CD4-positive, alpha-beta T cell treated with Interleukin-17A for 1 hour (primary cell): ENCODE data around the gene CSH2.

Experiments
- DNase-seq: peaks from one replicate; pipeline ENCODE4 v3.0.0-alpha.2; 2020

CSH2 gene

DNA sequence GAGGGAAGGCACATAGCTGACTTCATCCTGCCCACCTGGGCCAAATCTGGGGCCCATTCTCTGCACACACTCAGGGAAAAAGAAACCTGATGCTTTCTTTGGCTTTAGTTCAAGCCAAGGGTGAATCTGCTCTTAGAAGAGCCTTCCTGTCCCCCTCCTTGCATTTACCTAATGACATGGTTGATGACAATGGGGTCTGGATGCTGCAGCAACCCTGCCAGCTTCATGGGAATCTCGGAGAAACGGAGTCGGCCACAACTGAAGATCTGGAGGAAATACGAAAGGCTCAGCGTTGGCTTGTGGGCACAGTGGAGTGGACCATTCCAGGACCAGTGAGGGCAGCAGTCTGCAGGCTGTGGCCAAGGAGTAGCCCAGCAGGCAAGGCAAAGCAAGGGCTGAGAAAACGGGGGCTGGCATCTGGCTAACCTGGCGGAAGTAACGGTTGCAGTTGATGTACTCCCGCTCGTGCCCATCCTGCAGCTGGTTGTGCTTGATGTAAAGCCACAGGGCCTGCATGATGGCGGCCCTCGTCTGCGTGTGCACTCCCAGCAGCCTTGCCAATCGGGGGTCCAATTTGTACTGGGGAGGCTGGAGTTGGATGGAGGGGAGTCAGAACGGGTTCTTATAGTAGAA is 39.6 kb downstream of the CSH2 start:
- DNase-seq = no peak

DNA sequence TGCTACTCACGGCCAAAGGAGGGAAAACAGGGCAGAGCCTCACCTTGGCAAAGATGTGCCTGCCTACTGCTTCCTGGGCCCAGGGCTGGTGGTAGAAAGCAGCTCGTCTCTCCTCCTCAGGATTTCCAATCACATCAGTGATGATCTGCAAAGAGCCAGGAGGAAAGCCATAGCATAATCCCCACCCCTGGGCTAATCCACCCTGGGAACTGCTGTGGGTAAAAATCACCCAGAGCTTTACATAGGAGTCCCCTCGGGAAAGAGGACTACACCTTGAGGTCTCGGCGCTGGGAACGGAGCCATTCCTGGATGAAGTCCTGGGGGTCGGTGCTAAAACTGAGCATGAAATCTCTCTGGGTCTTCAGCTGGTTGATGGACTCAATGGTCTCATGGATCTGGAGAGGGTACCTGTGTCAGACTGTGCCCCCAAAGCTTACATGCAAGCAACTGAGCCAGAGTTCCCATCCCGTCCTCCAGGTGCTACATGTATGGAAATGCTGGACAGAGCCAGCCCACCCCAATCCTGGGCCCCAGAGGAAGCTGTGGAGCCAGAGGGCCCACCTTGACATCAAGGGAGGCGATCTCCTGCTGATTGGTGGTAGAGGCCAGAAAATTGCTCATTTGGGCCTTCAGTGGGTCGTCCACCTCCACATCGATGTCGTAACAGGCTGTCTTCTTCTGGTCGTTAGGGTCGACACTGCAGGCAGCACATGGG is 40.3 kb downstream of the CSH2 start:
- DNase-seq = no peak

DNA sequence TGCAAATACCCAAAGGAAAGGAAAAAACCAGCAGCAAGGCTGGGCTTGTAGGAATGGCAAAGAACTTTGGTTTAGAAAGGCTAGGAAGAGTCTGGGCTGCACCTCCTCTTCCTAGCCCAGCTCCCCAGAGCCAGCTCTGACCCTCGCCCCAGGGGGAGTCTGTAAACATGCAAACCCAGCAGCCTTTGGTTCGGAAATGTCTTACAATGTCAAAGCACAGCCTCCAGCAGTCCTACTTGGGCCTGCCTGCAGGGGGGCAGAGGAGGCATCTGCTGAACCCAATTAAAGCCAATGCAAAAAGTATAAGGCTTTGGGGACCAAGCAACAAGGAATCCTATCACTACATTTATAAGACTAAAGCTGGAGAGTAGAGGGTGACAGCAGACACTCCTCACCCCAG is 41.0 kb downstream of the CSH2 start:
- DNase-seq = no peak

DNA sequence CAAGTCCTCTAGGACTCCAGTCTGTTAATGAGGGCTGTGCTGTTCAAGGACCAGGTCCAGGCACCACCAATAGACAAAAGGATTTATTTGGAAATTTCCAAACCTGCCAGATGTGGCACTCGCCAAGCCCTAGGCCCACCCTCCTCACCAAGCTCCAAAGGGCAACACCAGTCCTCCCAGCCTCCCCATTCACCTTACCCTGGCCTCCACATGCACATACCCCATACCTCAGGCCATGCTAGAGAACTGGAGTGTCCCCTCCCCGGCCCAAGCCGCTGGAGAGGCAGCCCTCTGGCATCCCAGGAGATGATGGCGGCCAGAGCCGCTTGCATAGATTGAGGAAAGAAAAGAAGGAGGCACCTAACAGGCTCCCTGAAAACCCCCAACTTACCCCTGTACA is 41.5 kb downstream of the CSH2 start:
- no peak for DNase-seq

DNA sequence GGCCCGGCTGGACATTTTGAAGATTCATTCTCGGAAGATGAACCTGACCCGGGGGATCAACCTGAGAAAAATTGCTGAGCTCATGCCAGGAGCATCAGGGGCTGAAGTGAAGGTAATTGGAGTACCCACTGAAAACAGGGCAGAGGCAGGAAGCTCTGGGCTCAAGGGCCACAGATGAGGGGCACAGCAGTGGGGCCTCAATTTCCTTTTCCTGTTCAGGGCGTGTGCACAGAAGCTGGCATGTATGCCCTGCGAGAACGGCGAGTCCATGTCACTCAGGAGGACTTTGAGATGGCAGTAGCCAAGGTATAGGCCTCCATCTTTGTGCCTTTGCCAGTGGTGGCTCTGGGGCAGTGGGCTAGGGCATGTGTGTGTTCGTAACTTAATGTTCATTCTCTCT is 42.0 kb downstream of the CSH2 start:
- no peak for DNase-seq

DNA sequence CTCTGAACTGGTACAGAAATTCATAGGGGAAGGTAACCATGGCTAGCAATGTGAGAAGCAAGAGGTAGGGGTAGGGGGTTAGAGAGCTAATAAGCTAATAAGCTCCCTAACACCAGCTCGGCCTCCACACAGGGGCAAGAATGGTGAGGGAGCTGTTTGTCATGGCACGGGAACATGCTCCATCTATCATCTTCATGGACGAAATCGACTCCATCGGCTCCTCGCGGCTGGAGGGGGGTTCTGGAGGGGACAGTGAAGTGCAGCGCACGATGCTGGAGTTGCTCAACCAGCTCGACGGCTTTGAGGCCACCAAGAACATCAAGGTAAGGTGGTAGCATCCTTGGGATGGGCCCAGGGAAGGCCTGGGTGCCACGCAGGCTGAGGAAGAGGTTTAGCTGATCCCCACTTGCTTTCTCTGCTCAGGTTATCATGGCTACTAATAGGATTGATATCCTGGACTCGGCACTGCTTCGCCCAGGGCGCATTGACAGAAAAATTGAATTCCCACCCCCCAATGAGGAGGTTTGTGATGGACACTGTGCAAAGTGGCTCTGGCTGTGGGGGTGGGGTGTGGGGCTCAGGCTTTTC is 42.5 kb downstream of the CSH2 start:
- DNase-seq = no peak

DNA sequence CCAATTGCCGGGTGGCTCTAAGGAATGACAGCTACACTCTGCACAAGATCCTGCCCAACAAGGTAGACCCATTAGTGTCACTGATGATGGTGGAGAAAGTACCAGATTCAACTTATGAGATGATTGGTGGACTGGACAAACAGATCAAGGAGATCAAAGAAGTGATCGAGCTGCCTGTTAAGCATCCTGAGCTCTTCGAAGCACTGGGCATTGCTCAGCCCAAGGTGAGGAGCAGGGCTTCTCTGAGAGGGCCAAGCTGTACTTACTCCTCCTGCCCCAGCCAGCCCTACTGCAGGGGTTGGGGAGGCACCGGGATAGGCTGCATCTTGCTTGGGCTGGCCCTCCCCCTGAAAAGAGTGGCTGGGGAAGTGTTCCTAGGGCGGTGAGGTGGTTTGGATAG is 43.2 kb downstream of the CSH2 start:
- no peak for DNase-seq

DNA sequence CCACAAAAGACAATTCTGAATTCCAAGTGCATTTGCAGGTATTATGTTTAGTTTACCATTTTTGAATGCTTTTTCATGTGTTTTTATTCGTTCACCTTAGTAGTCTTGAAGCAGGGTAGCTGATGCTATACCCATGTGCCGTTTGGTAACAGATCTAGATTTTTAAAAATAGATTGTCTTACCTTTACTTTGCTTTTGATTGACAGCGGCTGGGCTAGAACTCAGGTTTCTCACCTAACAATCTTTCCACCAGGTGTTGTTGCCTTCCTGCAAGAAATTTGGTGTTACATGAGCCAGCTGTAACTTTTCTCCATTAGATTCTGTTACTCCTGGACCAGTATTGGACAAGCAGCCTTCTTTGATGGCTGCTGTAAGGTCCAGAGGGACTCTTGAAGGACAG is 44.5 kb downstream of the CSH2 start:
- DNase-seq = no peak

DNA sequence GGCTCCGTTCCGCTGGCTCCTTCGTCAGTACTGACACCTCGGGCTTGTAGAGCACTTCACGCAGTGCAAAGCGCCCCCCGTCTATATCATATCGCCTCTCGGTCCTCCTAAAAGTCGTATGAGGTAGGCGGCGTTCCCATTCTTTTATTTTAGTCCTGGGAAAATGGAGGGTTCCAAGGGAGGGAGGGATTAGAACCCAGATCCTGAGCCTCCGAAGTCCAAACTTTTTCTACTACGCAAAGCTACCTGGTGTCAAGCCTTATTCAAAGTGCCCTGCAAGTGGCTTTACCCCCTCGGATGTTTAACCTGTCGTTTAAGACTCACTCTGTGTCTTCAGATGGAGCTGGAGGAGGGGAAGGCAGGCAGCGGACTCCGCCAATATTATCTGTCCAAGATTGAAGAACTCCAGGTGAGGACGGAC is 45.7 kb downstream of the CSH2 start:
- DNase-seq = no peak

DNA sequence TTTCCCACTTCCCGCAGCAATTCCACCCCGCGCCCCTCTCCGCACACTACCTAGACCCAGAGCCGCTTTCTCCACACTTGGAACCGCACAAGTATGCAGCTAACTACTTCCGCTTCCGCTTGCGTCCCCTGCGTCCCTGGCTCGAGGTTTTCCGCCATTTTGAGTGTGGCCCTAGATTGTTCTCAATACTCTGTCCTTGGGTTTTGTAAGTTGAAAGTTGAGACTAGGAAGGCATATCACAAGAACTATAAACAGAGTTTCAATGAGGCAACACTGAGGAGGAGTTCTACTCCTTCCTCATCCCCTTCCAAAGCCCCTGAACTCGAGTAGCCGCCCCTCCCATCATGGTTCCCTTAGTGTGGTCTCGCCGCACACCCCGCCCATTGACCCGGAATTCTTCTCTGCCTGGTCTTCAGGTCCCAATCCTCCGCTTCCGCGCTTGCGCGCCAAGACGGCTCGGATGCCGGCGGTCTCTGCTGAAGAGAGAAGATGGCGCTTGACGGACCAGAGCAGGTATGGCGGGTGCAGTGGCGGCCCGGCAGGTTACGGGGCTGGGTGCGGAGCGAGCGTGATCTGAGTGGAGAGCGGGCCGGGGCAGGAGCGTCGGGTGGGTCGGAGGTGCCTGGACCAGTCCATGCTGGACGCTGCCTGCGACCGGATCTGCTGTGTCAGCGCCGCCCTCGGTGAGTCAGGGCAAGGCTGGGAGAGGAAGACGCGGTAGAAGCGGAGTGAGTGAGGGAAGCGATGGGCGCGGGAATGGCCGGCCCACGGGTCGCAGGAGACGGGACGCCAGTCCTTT is 46.3 kb downstream of the CSH2 start, which contains the start of the genes FTSJ3 and PSMC5:
FTSJ3 (minus strand) TSS at position 662 of the 799 bp plus-strand sequence. CDS start 761 bp downstream, outside the sequence.
PSMC5 (plus strand) TSS at position 430 of the 799 bp plus-strand sequence; CDS start at position 490, 60 bp downstream.
- peak; percentile 96 for DNase-seq

DNA sequence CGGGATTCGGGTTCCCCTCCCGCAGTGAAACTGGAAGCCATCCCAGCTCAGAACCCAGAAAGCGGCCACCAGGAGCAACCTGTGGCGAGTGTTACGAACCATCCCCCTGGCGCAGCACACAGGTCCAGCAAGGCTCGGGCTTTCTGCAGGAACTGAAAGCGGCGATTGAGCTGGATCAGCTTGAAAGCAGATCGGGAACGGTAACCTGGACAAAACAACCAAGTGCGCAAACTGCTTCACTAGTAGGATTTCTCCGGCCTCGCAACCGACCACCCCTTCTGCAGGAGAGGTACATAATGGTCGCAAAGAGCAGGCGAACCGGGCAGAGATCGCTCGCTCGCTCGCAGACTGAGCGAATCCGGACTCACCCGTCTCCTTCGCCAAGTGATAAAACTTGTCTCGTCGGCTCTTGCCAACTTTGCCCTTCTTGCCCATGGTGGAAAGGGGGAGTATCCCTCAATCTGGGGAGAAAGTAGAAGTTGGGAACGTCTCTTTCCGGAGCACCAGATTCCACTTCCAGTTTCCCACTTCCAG is 46.9 kb downstream of the CSH2 start:
- no peak for DNase-seq

DNA sequence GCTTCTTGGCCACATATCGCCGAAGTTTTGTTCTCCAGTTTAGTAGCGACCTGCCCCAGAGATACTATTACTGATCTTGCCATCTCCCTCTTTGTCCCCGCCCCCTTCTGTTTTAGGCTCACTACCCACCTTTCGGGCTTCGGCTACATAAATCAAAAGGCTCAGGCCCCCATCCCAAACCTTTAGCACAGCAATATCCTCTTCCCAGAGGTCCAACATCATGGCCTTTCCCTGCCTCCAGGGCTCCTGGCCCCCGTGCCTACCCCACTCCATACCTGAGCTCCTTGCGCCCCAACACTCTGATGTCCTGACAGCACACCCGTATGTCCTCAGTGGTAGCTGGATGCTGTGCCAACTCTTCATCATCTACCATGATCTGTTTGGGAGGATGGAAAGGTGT is 49.1 kb downstream of the CSH2 start:
- no peak for DNase-seq

DNA sequence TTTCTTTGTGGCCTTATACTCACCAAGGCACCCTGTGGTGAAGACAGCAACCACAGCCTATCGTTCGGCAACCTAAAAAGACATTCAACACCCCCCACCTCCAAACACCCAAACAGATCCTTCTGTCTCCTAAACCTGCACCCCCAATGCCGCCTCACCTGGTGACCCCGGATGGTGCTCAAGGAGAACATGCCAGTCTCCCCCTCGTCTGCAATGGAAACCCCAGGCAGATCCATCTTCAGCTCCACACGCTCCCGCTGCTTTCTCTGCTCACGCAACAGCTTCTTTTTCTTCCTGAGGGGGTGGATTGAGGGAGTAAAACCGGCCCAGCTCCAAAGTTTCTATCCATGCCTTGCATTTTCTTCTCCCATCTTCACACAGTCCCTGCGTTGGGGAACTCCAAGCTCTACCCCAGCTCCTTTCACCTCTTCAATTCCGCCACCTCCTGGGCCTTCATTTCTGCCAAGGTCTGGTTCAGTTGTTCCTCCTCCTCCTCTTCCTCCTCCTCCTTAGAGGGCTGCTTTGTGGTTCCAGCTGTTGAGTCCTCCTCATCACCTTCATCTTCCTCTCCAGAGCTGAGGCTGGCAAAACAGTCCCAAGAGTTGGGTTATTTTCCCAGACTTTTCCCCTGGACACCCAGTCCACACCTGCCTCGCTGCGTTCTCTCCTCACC is 49.7 kb downstream of the CSH2 start:
- no peak for DNase-seq

DNA sequence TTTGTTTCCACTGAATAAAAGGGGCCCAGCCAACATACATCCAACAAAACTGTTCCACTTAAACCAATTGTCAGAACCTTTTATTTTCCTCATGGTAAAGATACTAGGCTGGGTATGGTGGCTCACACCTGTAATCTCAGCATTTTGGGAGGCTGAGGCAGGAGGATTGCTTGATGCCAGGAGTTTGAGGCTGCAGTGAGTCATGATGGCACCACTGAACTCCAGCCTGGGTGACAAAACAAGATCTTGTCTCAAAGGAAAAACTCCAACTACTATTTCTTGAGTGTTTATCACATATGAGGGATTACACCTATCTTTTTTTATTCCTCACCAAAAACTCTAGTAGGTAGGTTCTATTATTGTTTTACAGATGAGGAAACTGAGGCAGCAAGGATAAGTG is 50.9 kb downstream of the CSH2 start:
- DNase-seq = no peak
